H9 (cell line): ENCODE data around the gene RAB31. TPM values are rescaled to one million over a fixed set of nuclear protein-coding genes. Genes with fewer than 3 reads are reported as not detected.

Source experiments
- DNase-seq: peaks from one replicate; pipeline ENCODE4 v3.0.0-alpha.2; 2017
- H2AFZ ChIP-seq: one replicate; pipeline ENCODE4 v1.6.1; 2013; ENCODE audit warnings: mild to moderate bottlenecking, low read length, control low read depth, moderate library complexity
- H2AK5ac ChIP-seq: 2 replicates; pipeline ENCODE4 v1.6.1; 2013; ENCODE audit warnings: low read length, control low read depth, mixed read lengths; ENCODE audit not compliant: insufficient read length
- H2BK120ac ChIP-seq: one replicate; pipeline ENCODE4 v1.6.1; 2013; ENCODE audit warnings: low read depth, mild to moderate bottlenecking, low read length, control low read depth, inconsistent platforms; ENCODE audit not compliant: poor library complexity, severe bottlenecking
- H2BK12ac ChIP-seq: 2 replicates; pipeline ENCODE4 v1.6.1; 2013; ENCODE audit warnings: low read length, control low read depth, mixed read lengths, low read depth; ENCODE audit not compliant: insufficient read length
- H2BK15ac ChIP-seq: 2 replicates; pipeline ENCODE4 v1.6.1; 2013; ENCODE audit warnings: low read depth, low read length, control low read depth
- H2BK20ac ChIP-seq: one replicate; pipeline ENCODE4 v1.6.1; 2013; ENCODE audit warnings: low read depth, mild to moderate bottlenecking, low read length, control low read depth, inconsistent platforms; ENCODE audit not compliant: poor library complexity, severe bottlenecking
- H2BK5ac ChIP-seq: 2 replicates; pipeline ENCODE4 v1.6.1; 2013; ENCODE audit warnings: low read length, control low read depth, mixed read lengths; ENCODE audit not compliant: insufficient read length
- H3K14ac ChIP-seq: 2 replicates; pipeline ENCODE4 v1.6.1; 2013; ENCODE audit warnings: low read length, control low read depth; ENCODE audit not compliant: insufficient read depth
- H3K18ac ChIP-seq: 2 replicates; pipeline ENCODE4 v1.6.1; 2013; ENCODE audit warnings: low read depth, mild to moderate bottlenecking, mixed read lengths, low read length, control low read depth; ENCODE audit not compliant: insufficient read length
- H3K23ac ChIP-seq: 2 replicates; pipeline ENCODE4 v1.6.1; 2013; ENCODE audit warnings: low read length, control low read depth, mixed read lengths, low read depth; ENCODE audit not compliant: insufficient read length
- H3K23me2 ChIP-seq: 2 replicates; pipeline ENCODE4 v1.6.1; 2013; ENCODE audit warnings: low read depth, mild to moderate bottlenecking, mixed read lengths, low read length, control low read depth; ENCODE audit not compliant: insufficient read length, poor library complexity, severe bottlenecking
- H3K27ac ChIP-seq: 2 replicates; pipeline ENCODE4 v1.5.1; 2013; ENCODE audit warnings: low read length, control low read depth, mixed read lengths, low read depth; ENCODE audit not compliant: insufficient read length
- H3K27me3 ChIP-seq: 2 replicates; pipeline ENCODE4 v1.6.1; 2013; ENCODE audit warnings: low read length, control low read depth, inconsistent platforms; ENCODE audit not compliant: insufficient read depth
- H3K4ac ChIP-seq: 2 replicates; pipeline ENCODE4 v1.6.1; 2013; ENCODE audit warnings: low read depth, mild to moderate bottlenecking, control low read depth, inconsistent platforms, low read length, moderate library complexity
- H3K4me1 ChIP-seq: 2 replicates; pipeline ENCODE4 v1.6.1; 2013; ENCODE audit warnings: low read length, control low read depth, inconsistent platforms; ENCODE audit not compliant: insufficient read depth
- H3K4me2 ChIP-seq: 2 replicates; pipeline ENCODE4 v1.6.1; 2013; ENCODE audit warnings: low read length, control low read depth, mixed read lengths; ENCODE audit not compliant: insufficient read length, insufficient read depth
- H3K56ac ChIP-seq: 2 replicates; pipeline ENCODE4 v1.6.1; 2013; ENCODE audit warnings: low read depth, mild to moderate bottlenecking, mixed read lengths, low read length, control low read depth; ENCODE audit not compliant: insufficient read length
- H3K79me1 ChIP-seq: 2 replicates; pipeline ENCODE4 v1.6.1; 2013; ENCODE audit warnings: low read depth, mild to moderate bottlenecking, moderate library complexity, low read length, control low read depth, inconsistent platforms; ENCODE audit not compliant: insufficient read depth, poor library complexity, severe bottlenecking
- H3K79me2 ChIP-seq: 2 replicates; pipeline ENCODE4 v1.6.1; 2013; ENCODE audit warnings: low read length, control low read depth, inconsistent platforms; ENCODE audit not compliant: insufficient read depth
- H3K9ac ChIP-seq: 2 replicates; pipeline ENCODE4 v1.6.1; 2013; ENCODE audit warnings: low read length, control low read depth, mixed read lengths; ENCODE audit not compliant: insufficient read length; ENCODE audit errors: extremely low read depth
- H3K9me3 ChIP-seq: one replicate; pipeline ENCODE4 v1.6.1; 2013; ENCODE audit warnings: low read depth, low read length, inconsistent platforms; ENCODE audit not compliant: control insufficient read depth
- H3T11ph ChIP-seq: one replicate; pipeline ENCODE4 v1.6.1; 2013; ENCODE audit warnings: mild to moderate bottlenecking, low read length, control low read depth, inconsistent platforms
- H4K20me1 ChIP-seq: one replicate; pipeline ENCODE4 v1.6.1; 2013; ENCODE audit not compliant: control insufficient read depth, insufficient read length, insufficient read depth
- H4K5ac ChIP-seq: 2 replicates; pipeline ENCODE4 v1.6.1; 2013; ENCODE audit warnings: low read depth, mild to moderate bottlenecking, mixed read lengths, low read length, control low read depth; ENCODE audit not compliant: insufficient read length
- H4K8ac ChIP-seq: replicated peaks from 2 replicates; pipeline ENCODE4 v1.6.1; 2013; ENCODE audit warnings: low read length, control low read depth, mixed read lengths, low read depth; ENCODE audit not compliant: insufficient read length
- H4K91ac ChIP-seq: 2 replicates; pipeline ENCODE4 v1.6.1; 2013; ENCODE audit warnings: low read depth, mild to moderate bottlenecking, moderate library complexity, mixed read lengths, low read length, control low read depth; ENCODE audit not compliant: insufficient read length
- H3K27ac Mint-ChIP-seq, 3 experiments: 2 replicates in 2 of 3; 3 replicates in 1 of 3; pipeline ENCODE4 v1.8.0; 2020 to 2021; ENCODE audit warnings: mixed read lengths in 3 of 3, mild to moderate bottlenecking in 1 of 3, moderate library complexity in 1 of 3
- H3K27me3 Mint-ChIP-seq: 2 replicates; pipeline ENCODE4 v1.8.0; 2021; ENCODE audit warnings: low read depth, mild to moderate bottlenecking, moderate library complexity, mixed read lengths
- H3K36me3 Mint-ChIP-seq, 3 experiments: 2 replicates in 2 of 3; 3 replicates in 1 of 3; pipeline ENCODE4 v1.8.0; 2020 to 2021; ENCODE audit warnings: low read depth in 3 of 3, mixed read lengths in 3 of 3; ENCODE audit not compliant: insufficient read depth in 1 of 3
- H3K4me1 Mint-ChIP-seq, 2 experiments: 2 replicates each; pipeline ENCODE4 v1.8.0; 2020; ENCODE audit warnings: mixed read lengths in 2 of 2
- H3K4me3 Mint-ChIP-seq, 2 experiments: 2 replicates in 1 of 2; 3 replicates in 1 of 2; pipeline ENCODE4 v1.8.0; 2020 to 2021; ENCODE audit warnings: mild to moderate bottlenecking in 2 of 2, mixed read lengths in 2 of 2, moderate library complexity in 1 of 2
- H3K9me3 Mint-ChIP-seq, 2 experiments: 2 replicates in 1 of 2; 3 replicates in 1 of 2; pipeline ENCODE4 v1.8.0; 2020; ENCODE audit warnings: mild to moderate bottlenecking in 2 of 2, mixed read lengths in 2 of 2, moderate library complexity in 1 of 2
- WGBS: extraction: QIAGEN DNeasy Blood & Tissue Kit; methylation state at CpG from one replicate; pipeline ENCODE4 v1.1.7; 2013; ENCODE audit warnings: missing lambda C conversion rate, low lambda C conversion rate, mixed read lengths; ENCODE audit not compliant: insufficient read length; ENCODE audit errors: extremely low coverage; 5-methylcytosine and 5-hydroxymethylcytosine counted together
- total RNA-seq: library from RNA; stranded (reverse); gene quantifications from 2 replicates; pipeline ENCODE4 v1.2.1, GENCODE V29; 2021
- TF ChIP-seq, protein P1 (sequence below): fragments of 200-600 bp; sonication (generic); conservative IDR thresholded peaks from 3 replicates; pipeline ENCODE4 v1.8.0; 2021; ENCODE audit warnings: antibody characterized with exemption, mild to moderate bottlenecking

The RAB31 gene
- total RNA-seq, 1 experiment from 2014 or later: 22.4 TPM

DNA sequence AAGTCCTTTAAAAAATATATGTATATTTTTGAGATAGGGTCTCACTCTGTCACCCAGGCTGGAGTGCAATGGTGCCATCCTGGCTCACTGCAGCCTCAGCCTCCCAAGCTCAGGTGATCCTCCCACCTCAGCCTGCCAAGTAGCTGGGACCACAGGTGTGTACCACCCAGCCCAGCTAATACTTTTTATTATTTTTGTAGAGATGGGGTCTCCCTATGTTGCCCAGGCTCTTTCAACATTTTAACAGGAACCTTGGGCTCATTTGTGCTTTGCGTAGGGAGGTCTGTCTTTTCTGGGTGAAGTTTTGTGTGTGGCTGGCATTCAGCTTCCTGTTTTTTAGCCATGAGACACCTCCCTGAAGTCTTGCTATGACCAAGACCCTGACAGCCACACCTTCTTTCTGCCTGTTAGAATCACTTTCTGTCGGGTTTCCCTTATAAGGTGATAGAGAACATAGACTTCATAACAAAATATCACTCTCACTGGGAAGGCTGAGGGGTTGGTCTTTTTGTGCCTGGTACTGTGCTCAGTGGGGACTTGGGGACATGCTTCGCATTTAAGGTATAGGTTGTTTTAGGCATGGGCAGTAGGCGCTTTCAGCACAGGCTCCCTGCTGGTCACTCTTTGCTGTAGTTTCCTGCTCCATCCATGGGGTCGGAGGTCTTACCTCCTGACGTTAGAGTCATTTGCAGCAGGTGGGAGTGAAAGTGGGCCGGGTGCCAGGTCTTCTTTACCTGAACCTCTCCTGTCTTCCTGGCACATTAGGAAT is 3.4 kb downstream of the RAB31 start:
- Histone ChIP-seq H3K18ac (no peak overlapping the region), H3K4me1 (peaks cover 6% of the 10 kb centered on the region; the same call in 1 of the 2 replicates), H3K9ac (no peak overlapping the region), H3K23ac (no peak overlapping the region), H4K91ac (no peak overlapping the region), H4K8ac (no peak overlapping the region), H3K79me2 (no peaks in the 10 kb centered on the region), H3K4ac (no peak overlapping the region), H3K27me3 (peaks cover 11% of the 10 kb centered on the region; the same call in 1 of the 2 replicates), H4K5ac (no peak overlapping the region), H2AK5ac (no peak overlapping the region), H3K79me1 (peaks cover 2% of the 10 kb centered on the region), H2AFZ (no peak overlapping the region), H2BK12ac (no peak overlapping the region), H3T11ph (no peak overlapping the region), H3K27ac (no peak overlapping the region), H2BK120ac (no peak overlapping the region), H2BK15ac (no peak overlapping the region), H2BK5ac (no peak overlapping the region), H4K20me1 (no peaks in the 10 kb centered on the region), H2BK20ac (no peak overlapping the region), H3K23me2 (peaks cover 9% of the 10 kb centered on the region), H3K56ac (no peak overlapping the region), H3K14ac (no peak overlapping the region), H3K9me3 (no peaks in the 10 kb centered on the region), H3K4me2 (no peak overlapping the region)
- WGBS: no CpG with 5 or more reads among the region's 7 CpGs
- no peak overlapping the region for H3K4me3 Mint-ChIP-seq
- peaks cover 45% of the 10 kb centered on the region for H3K27me3 Mint-ChIP-seq
- peaks cover 0 to 2% (median 0%) of the 10 kb centered on the region in 3 experiments; a peak in 2 of 7 replicates for H3K36me3 Mint-ChIP-seq
- DNase-seq: no peak
- H3K9me3 Mint-ChIP-seq: no peaks in the 10 kb centered on the region
- TF ChIP-seq, protein P1, sequence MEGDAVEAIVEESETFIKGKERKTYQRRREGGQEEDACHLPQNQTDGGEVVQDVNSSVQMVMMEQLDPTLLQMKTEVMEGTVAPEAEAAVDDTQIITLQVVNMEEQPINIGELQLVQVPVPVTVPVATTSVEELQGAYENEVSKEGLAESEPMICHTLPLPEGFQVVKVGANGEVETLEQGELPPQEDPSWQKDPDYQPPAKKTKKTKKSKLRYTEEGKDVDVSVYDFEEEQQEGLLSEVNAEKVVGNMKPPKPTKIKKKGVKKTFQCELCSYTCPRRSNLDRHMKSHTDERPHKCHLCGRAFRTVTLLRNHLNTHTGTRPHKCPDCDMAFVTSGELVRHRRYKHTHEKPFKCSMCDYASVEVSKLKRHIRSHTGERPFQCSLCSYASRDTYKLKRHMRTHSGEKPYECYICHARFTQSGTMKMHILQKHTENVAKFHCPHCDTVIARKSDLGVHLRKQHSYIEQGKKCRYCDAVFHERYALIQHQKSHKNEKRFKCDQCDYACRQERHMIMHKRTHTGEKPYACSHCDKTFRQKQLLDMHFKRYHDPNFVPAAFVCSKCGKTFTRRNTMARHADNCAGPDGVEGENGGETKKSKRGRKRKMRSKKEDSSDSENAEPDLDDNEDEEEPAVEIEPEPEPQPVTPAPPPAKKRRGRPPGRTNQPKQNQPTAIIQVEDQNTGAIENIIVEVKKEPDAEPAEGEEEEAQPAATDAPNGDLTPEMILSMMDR: no peak
- H3K4me1 Mint-ChIP-seq: peaks cover 30 to 33% of the 10 kb centered on the region in 2 experiments
- H3K27ac Mint-ChIP-seq: no peak overlapping the region
